K562 (cell line): ENCODE results near the gene VPS9D1. TPM values are rescaled to one million over a fixed set of nuclear protein-coding genes. Genes with fewer than 3 reads are reported as not detected.

ENCODE experiments used
- CHD1 ChIP-seq: fragments of 200-600 bp; sonication (generic); IDR thresholded peaks from one replicate; pipeline ENCODE4 v1.6.1; 2012; ENCODE audit warnings: mild to moderate bottlenecking, moderate library complexity, low read length, inconsistent platforms
- ETV6 ChIP-seq, 3 experiments: fragments of 150-350 bp in 1 of 3; sonication (generic) in 1 of 3; formaldehyde crosslinking in 1 of 3; IDR thresholded peaks; 2 replicates each; pipeline versions ENCODE4 v1.6.1 to v1.8.0; 2014 to 2022; ENCODE audit warnings: borderline replicate concordance in 2 of 3, low read depth in 2 of 3, antibody characterized with exemption in 1 of 3, low read length in 1 of 3, mild to moderate bottlenecking in 1 of 3, missing genetic modification reagents in 1 of 3
- FOXP1 ChIP-seq: sonication (generic); formaldehyde crosslinking; IDR thresholded peaks from 2 replicates; pipeline ENCODE4 v1.8.0; 2022; ENCODE audit warnings: mild to moderate bottlenecking, missing genetic modification reagents
- GABPB2 ChIP-seq: fragments of 250-450 bp; sonication (Bioruptor Pico); conservative IDR thresholded peaks from 2 replicates; pipeline ENCODE4 v1.5.1; 2021; ENCODE audit warnings: mild to moderate bottlenecking
- HDAC2 ChIP-seq: fragments of 450-650 bp; IDR thresholded peaks from 2 replicates; pipeline ENCODE4 v1.6.1; 2016; ENCODE audit warnings: mild to moderate bottlenecking
- MTA3 ChIP-seq: fragments of 450-650 bp; formaldehyde crosslinking; IDR thresholded peaks from 2 replicates; pipeline ENCODE4 v1.6.1; 2017; ENCODE audit warnings: mild to moderate bottlenecking, borderline replicate concordance
- NR3C1 ChIP-seq: sonication (generic); formaldehyde crosslinking; IDR thresholded peaks from 2 replicates; pipeline ENCODE4 v1.8.1; 2022; ENCODE audit warnings: missing genetic modification reagents
- POU5F1 ChIP-seq: fragments of 150-350 bp; IDR thresholded peaks from 2 replicates; pipeline ENCODE4 v1.6.1; 2014; ENCODE audit warnings: borderline replicate concordance, low read length, low read depth, mild to moderate bottlenecking; ENCODE audit not compliant: partially characterized antibody
- PRPF4 ChIP-seq: fragments of 200-400 bp; formaldehyde crosslinking; IDR thresholded peaks from one replicate; pipeline ENCODE4 v1.6.1; 2017; ENCODE audit warnings: low read length, low read depth, mild to moderate bottlenecking; ENCODE audit not compliant: insufficient read depth, poor library complexity, severe bottlenecking
- RFX1 ChIP-seq: fragments of 450-650 bp; IDR thresholded peaks from 2 replicates; pipeline ENCODE4 v1.6.1; 2016; ENCODE audit warnings: mild to moderate bottlenecking, moderate library complexity
- RUNX1 ChIP-seq: sonication (generic); IDR thresholded peaks from 2 replicates; pipeline ENCODE4 v1.6.1; 2016; ENCODE audit warnings: antibody characterized with exemption, low read depth
- SMC3 ChIP-seq: conservative IDR thresholded peaks from 2 replicates; pipeline ENCODE4 v1.6.1; 2011; ENCODE audit warnings: low read depth, low read length, improper control_type of control experiment; ENCODE audit not compliant: insufficient read depth
- TEAD2 ChIP-seq: fragments of 450-650 bp; IDR thresholded peaks from 2 replicates; pipeline ENCODE4 v1.6.1; 2016; ENCODE audit warnings: missing genetic modification characterization, control low read depth, missing compliant biosample characterization
- TSC22D4 ChIP-seq: fragments of 450-650 bp; IDR thresholded peaks from 2 replicates; pipeline ENCODE4 v1.6.1; 2016; ENCODE audit warnings: missing genetic modification characterization, missing biosample characterization, control low read depth
- ZNF24 ChIP-seq: fragments of 450-650 bp; IDR thresholded peaks from 2 replicates; pipeline ENCODE4 v1.6.1; 2016
- polyA plus RNA-seq, 8 experiments: library from polyadenylated mRNA; depleted of rRNA in 4 of 8; stranded (reverse) in 5 of 8; unstranded in 3 of 8; fragments of >200 nt; fragmentation: Nextera tagmentation in 2 of 8; fragmentation: Illumina TruSeq in 1 of 8; extraction: Ambion mirVana in 2 of 8; extraction: Trizol in 1 of 8; gene quantifications; 2 replicates each; pipeline versions ENCODE4 v1.2.1 to v1.2.3, GENCODE V29; 2011 to 2014; ENCODE audit warnings: inconsistent platforms in 1 of 8, missing spikeins in 1 of 8
- total RNA-seq, 7 experiments: library from RNA; depleted of rRNA in 6 of 7; stranded (reverse); fragments of >200 nt in 6 of 7; fragmentation: Illumina TruSeq in 2 of 7; extraction: Trizol in 2 of 7; gene quantifications; 2 replicates each; pipeline versions ENCODE4 v1.2.1 to v1.2.3, GENCODE V29; 2011 to 2021; ENCODE audit warnings: low replicate concordance in 1 of 7
- TF ChIP-seq, protein P1 (sequence below): fragments of 450-650 bp; IDR thresholded peaks from 2 replicates; pipeline ENCODE4 v1.6.1; 2018; ENCODE audit warnings: mild to moderate bottlenecking, low read depth; ENCODE audit not compliant: partially characterized antibody
- TF ChIP-seq, protein P2 (sequence below): fragments of 250-450 bp; sonication (Bioruptor Pico); IDR thresholded peaks from 2 replicates; pipeline ENCODE4 v1.8.0; 2022; ENCODE audit warnings: inconsistent platforms, mild to moderate bottlenecking, moderate library complexity, borderline replicate concordance
- TF ChIP-seq, protein P3 (sequence below): sonication (generic); formaldehyde crosslinking; IDR thresholded peaks from 2 replicates; pipeline ENCODE4 v1.8.1; 2023; ENCODE audit warnings: mild to moderate bottlenecking, missing genetic modification reagents
- TF ChIP-seq, protein P4 (sequence below), 2 experiments: fragments of 450-650 bp in 1 of 2; IDR thresholded peaks; 2 replicates each; pipeline ENCODE4 v1.6.1; 2011 to 2017; ENCODE audit warnings: low read depth in 2 of 2, antibody characterized with exemption in 1 of 2, borderline replicate concordance in 1 of 2, low read length in 1 of 2, mild to moderate bottlenecking in 1 of 2, mixed read lengths in 1 of 2; ENCODE audit not compliant: control insufficient read depth in 1 of 2

VPS9D1 gene
- total and polyA plus RNA-seq, 9 of the 15 experiments (the other 6 are each of a cell fraction or from before 2014, with no cell fraction given): 0.33 to 3.1 (median 1.1) TPM

DNA sequence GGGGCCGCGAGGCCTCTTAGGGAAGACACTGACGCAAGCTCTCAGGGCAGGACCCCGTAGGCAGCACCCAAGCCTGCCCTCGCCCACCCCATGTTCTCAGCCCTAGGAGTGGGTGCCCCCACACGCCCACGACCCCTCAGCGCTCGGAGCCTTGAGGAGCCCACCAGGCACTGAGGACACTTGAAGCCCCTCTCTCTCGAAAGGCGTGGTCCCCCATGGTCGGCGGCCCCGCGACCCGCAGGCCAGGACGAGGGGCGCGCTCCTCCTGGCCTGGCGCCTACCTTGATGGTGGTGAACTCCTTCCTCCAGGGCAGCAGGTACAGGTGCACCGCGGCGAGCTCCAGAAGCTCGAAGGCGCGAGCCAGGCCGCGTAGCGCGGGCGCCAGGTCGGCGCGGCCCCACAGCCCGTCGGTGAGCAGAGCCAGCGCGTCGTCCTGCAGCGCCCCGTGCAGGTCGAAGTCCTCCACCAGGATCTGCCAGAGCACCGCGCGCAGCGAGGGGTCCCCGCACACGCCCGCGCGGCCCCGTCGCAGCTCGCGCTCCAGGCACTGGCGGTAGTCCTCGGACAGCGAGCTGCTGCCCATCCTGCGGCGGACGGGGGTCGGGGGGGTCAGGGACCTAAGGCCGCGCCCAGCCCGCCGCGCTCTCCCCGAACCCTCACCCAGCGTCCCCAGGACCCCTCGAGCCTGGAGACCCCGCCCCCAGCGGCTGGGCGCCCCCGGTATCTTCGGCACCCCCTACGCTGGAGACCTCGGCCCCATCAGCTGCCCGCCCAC is 19.9 kb downstream of the VPS9D1 start (continued):
- TF ChIP-seq, protein P1, sequence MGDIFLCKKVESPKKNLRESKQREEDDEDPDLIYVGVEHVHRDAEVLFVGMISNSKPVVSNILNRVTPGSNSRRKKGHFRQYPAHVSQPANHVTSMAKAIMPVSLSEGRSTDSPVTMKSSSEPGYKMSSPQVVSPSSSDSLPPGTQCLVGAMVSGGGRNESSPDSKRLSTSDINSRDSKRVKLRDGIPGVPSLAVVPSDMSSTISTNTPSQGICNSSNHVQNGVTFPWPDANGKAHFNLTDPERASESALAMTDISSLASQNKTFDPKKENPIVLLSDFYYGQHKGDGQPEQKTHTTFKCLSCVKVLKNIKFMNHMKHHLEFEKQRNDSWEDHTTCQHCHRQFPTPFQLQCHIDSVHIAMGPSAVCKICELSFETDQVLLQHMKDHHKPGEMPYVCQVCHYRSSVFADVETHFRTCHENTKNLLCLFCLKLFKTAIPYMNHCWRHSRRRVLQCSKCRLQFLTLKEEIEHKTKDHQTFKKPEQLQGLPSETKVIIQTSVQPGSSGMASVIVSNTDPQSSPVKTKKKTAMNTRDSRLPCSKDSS: no peak
- no peak for TF ChIP-seq ETV6 (IDR thresholded peaks at IDR 0.05; ENCODE audit: borderline replicate concordance in 1 of 2, low read depth in 2 of 2, low read length in 1 of 2)
- TF ChIP-seq ETV6 (CRISPR knock-in tag; IDR thresholded peaks at IDR 0.05; ENCODE audit: borderline replicate concordance): no peak
- TF ChIP-seq, protein P2, sequence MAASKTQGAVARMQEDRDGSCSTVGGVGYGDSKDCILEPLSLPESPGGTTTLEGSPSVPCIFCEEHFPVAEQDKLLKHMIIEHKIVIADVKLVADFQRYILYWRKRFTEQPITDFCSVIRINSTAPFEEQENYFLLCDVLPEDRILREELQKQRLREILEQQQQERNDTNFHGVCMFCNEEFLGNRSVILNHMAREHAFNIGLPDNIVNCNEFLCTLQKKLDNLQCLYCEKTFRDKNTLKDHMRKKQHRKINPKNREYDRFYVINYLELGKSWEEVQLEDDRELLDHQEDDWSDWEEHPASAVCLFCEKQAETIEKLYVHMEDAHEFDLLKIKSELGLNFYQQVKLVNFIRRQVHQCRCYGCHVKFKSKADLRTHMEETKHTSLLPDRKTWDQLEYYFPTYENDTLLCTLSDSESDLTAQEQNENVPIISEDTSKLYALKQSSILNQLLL: no peak
- no peak for TF ChIP-seq PRPF4
- TF ChIP-seq, protein P3, sequence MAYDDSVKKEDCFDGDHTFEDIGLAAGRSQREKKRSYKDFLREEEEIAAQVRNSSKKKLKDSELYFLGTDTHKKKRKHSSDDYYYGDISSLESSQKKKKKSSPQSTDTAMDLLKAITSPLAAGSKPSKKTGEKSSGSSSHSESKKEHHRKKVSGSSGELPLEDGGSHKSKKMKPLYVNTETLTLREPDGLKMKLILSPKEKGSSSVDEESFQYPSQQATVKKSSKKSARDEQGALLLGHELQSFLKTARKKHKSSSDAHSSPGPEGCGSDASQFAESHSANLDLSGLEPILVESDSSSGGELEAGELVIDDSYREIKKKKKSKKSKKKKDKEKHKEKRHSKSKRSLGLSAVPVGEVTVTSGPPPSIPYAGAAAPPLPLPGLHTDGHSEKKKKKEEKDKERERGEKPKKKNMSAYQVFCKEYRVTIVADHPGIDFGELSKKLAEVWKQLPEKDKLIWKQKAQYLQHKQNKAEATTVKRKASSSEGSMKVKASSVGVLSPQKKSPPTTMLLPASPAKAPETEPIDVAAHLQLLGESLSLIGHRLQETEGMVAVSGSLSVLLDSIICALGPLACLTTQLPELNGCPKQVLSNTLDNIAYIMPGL (CRISPR knock-in tag): 0 out of 2 replicates have a peak, but pooled peaks have one; percentile 5
- TF ChIP-seq TSC22D4 (tag): no peak
- peak; percentile 89 for TF ChIP-seq NR3C1 (CRISPR knock-in tag)
- 0 out of 2 replicates have a peak, but pooled peaks have one; percentile 2 for TF ChIP-seq SMC3
- no peak for TF ChIP-seq GABPB2 (CRISPR knock-in tag)
- TF ChIP-seq POU5F1: no peak
- peak; percentile 11; the same call in 1 of the 2 replicates for TF ChIP-seq MTA3
- no peak for TF ChIP-seq RFX1
- TF ChIP-seq, protein P4, sequence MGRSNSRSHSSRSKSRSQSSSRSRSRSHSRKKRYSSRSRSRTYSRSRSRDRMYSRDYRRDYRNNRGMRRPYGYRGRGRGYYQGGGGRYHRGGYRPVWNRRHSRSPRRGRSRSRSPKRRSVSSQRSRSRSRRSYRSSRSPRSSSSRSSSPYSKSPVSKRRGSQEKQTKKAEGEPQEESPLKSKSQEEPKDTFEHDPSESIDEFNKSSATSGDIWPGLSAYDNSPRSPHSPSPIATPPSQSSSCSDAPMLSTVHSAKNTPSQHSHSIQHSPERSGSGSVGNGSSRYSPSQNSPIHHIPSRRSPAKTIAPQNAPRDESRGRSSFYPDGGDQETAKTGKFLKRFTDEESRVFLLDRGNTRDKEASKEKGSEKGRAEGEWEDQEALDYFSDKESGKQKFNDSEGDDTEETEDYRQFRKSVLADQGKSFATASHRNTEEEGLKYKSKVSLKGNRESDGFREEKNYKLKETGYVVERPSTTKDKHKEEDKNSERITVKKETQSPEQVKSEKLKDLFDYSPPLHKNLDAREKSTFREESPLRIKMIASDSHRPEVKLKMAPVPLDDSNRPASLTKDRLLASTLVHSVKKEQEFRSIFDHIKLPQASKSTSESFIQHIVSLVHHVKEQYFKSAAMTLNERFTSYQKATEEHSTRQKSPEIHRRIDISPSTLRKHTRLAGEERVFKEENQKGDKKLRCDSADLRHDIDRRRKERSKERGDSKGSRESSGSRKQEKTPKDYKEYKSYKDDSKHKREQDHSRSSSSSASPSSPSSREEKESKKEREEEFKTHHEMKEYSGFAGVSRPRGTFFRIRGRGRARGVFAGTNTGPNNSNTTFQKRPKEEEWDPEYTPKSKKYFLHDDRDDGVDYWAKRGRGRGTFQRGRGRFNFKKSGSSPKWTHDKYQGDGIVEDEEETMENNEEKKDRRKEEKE (IDR thresholded peaks at IDR 0.05; ENCODE audit: borderline replicate concordance in 1 of 2, control insufficient read depth in 1 of 2, low read depth in 2 of 2, low read length in 1 of 2): 0 out of 4 replicates have a peak, but pooled peaks of 1 of the 2 experiments have one; percentile 18
- no peak for TF ChIP-seq CHD1
- no peak for TF ChIP-seq HDAC2
- no peak for TF ChIP-seq ZNF24
- TF ChIP-seq FOXP1: 0 out of 2 replicates have a peak, but pooled peaks have one; percentile 25
- no peak for TF ChIP-seq RUNX1
- no peak for TF ChIP-seq TEAD2 (tag)
